Astrocyte of the cerebellum (primary cell): ENCODE results near the gene ZSWIM6.

Source experiments
- DNase-seq: peaks from one replicate; pipeline ENCODE4 v3.0.0-alpha.2; 2011; ENCODE audit warnings: low read depth
- H3K4me3 ChIP-seq: 2 replicates; pipeline ENCODE4 v1.5.1; 2011; ENCODE audit warnings: mild to moderate bottlenecking, low read depth, low read length, moderate library complexity
- CTCF ChIP-seq: IDR thresholded peaks from 2 replicates; pipeline ENCODE4 v1.5.1; 2012; ENCODE audit warnings: low read length, low read depth, moderate library complexity, mild to moderate bottlenecking; ENCODE audit errors: missing control alignments
- in situ Hi-C: cut with HindIII; loops from 2 replicates; pipeline ENCODE4 v1.10.0; 2017; ENCODE audit warnings: low sequenced_read_pairs

The ZSWIM6 gene

GRCh38 chr5:61311056-61311610 is 20.9 kb upstream of the ZSWIM6 start:
- in situ Hi-C loops: no loop called here
- TF ChIP-seq CTCF: no peak
- no peak overlapping the region for H3K4me3 ChIP-seq
- DNase-seq: no peak

- in situ Hi-C loops: no loop called here
- H3K4me3 ChIP-seq: no peak overlapping the region
- TF ChIP-seq CTCF: no peak
- DNase-seq: no peak
Measured at GRCh38 chr5:61311836-61312808, 19.9 kb upstream of the ZSWIM6 start.

GRCh38 chr5:61313960-61314681 is 17.9 kb upstream of the ZSWIM6 start:
- DNase-seq: no peak
- in situ Hi-C loops: no loop called here
- no peak overlapping the region for H3K4me3 ChIP-seq
- no peak for TF ChIP-seq CTCF

- no peak for DNase-seq
- H3K4me3 ChIP-seq: no peak overlapping the region
- TF ChIP-seq CTCF: no peak
- in situ Hi-C loops: no loop called here
Measured at GRCh38 chr5:61318376-61318775, 13.7 kb upstream of the ZSWIM6 start.

GRCh38 chr5:61319388-61320146 is 12.5 kb upstream of the ZSWIM6 start:
- no peak overlapping the region for H3K4me3 ChIP-seq
- in situ Hi-C loops: no loop called here
- DNase-seq: no peak
- TF ChIP-seq CTCF: no peak

- in situ Hi-C loops: no loop called here
- no peak for DNase-seq
- no peak overlapping the region for H3K4me3 ChIP-seq
- TF ChIP-seq CTCF: no peak
Measured at GRCh38 chr5:61320860-61321259, 11.2 kb upstream of the ZSWIM6 start.
